ENCODE results near the gene DNAJA2.

GRCh38 chr16:46922239-46922638, 51.2 kb downstream of the DNAJA2 start:
- no peak for TF ChIP-seq CTCF (IDR thresholded peaks at IDR 0.05)
- TF ChIP-seq POLR2A (IDR thresholded peaks at IDR 0.05): no peak
